HepG2 (cell line): ENCODE data around the gene KRT12. TPM values are rescaled to one million over a fixed set of nuclear protein-coding genes. Genes with fewer than 3 reads are reported as not detected.

ENCODE experiments used
- ATAC-seq: fragments of 200-7000 bp; cut with Tn5 transposase; 3 replicates; pipeline ENCODE4 v1.9.1; 2020; ENCODE audit warnings: mild to moderate bottlenecking, moderate library complexity
- BruUV-seq: library from RNA; stranded (reverse); fragments of 400-500 nt; replicated peaks from 2 replicates; lab custom pipeline; 2021; lab: Mats Ljungman, UMichigan
- CTCF ChIA-PET: fragments of 300-600 bp; formaldehyde crosslinking; extraction: SDS; loops from one replicate; lab custom pipeline; 2021; ENCODE audit warnings: low total read pairs, inconsistent platforms, low intra/inter-chr PET ratio; lab: Yijun Ruan, JAX
- POLR2A ChIA-PET: fragments of 350-600 bp; sonication (Branson Sonifier 250); formaldehyde crosslinking; loops from one replicate; lab custom pipeline; 2020; ENCODE audit warnings: antibody characterized with exemption, inconsistent platforms; lab: Yijun Ruan, JAX
- DNase-seq: peaks from one replicate; pipeline ENCODE4 v3.0.0-alpha.2; 2015; ENCODE audit warnings: low spot score
- FAIRE-seq: peaks from 3 replicates; lab custom pipeline; 2011; peaks lifted over from hg19 to GRCh38; lab: Jason Lieb, UNC
- H2AFZ ChIP-seq: one replicate; pipeline ENCODE4 v1.6.1; 2011; ENCODE audit warnings: low read length, inconsistent platforms
- H3K27ac ChIP-seq: fragments of 300-600 bp; 3 replicates; pipeline ENCODE4 v1.8.0; 2011; ENCODE audit warnings: mixed run types, mild to moderate bottlenecking, mixed read lengths, low read length, inconsistent platforms; ENCODE audit not compliant: insufficient read depth; ENCODE audit errors: extremely low read length
- H3K27me3 ChIP-seq, 2 experiments: fragments of 200-600 bp in 1 of 2; 2 replicates in 1 of 2; 3 replicates in 1 of 2; pipeline versions ENCODE4 v1.6.0 to v1.8.0; 2011; ENCODE audit warnings: low read length in 2 of 2, mild to moderate bottlenecking in 2 of 2, moderate library complexity in 2 of 2, inconsistent platforms in 1 of 2; ENCODE audit not compliant: insufficient read depth in 2 of 2, control insufficient read depth in 1 of 2
- H3K36me3 ChIP-seq, 2 experiments: fragments of 200-600 bp in 1 of 2; replicated peaks in 1 of 2; 2 replicates in 1 of 2; 3 replicates in 1 of 2; pipeline versions ENCODE4 v1.5.1 to v1.8.0; 2011; ENCODE audit warnings: low read length in 2 of 2, inconsistent platforms in 1 of 2; ENCODE audit not compliant: insufficient read depth in 2 of 2, control insufficient read depth in 1 of 2
- H3K4me1 ChIP-seq: 2 replicates; pipeline ENCODE4 v1.5.1; 2012; ENCODE audit warnings: low read length, inconsistent platforms; ENCODE audit not compliant: insufficient read depth
- H3K4me2 ChIP-seq: 2 replicates; pipeline ENCODE4 v1.6.0; 2011; ENCODE audit warnings: low read depth, low read length, inconsistent platforms
- H3K4me3 ChIP-seq, 3 experiments: fragments of 200-600 bp in 1 of 3; sonication (generic), shearing (Covaris generic) in 1 of 3; replicated peaks in 1 of 3; 2 replicates each; pipeline ENCODE4 v1.5.1; 2011 to 2016; ENCODE audit warnings: low read length in 3 of 3, inconsistent platforms in 2 of 3, low read depth in 2 of 3, mild to moderate bottlenecking in 2 of 3, control low read depth in 1 of 3, mixed read lengths in 1 of 3; ENCODE audit not compliant: insufficient read depth in 1 of 3
- H3K79me2 ChIP-seq: one replicate; pipeline ENCODE4 v1.6.1; 2011; ENCODE audit warnings: low read length, inconsistent platforms; ENCODE audit not compliant: insufficient read depth
- H3K9ac ChIP-seq: 2 replicates; pipeline ENCODE4 v1.6.0; 2011; ENCODE audit warnings: mild to moderate bottlenecking, low read depth, low read length, inconsistent platforms; ENCODE audit not compliant: insufficient read depth
- H3K9me3 ChIP-seq: 2 replicates; pipeline ENCODE4 v1.5.1; 2012; ENCODE audit warnings: mild to moderate bottlenecking, low read length
- H4K20me1 ChIP-seq: 2 replicates; pipeline ENCODE4 v1.6.0; 2011; ENCODE audit warnings: inconsistent platforms, mild to moderate bottlenecking, low read length, moderate library complexity; ENCODE audit not compliant: insufficient read depth
- CREB1 ChIP-seq, 2 experiments: fragments of 450-650 bp in 1 of 2; IDR thresholded peaks; 2 replicates each; pipeline ENCODE4 v1.6.1; 2016 to 2017; ENCODE audit warnings: control low read depth in 1 of 2, mild to moderate bottlenecking in 1 of 2, missing compliant biosample characterization in 1 of 2, missing genetic modification characterization in 1 of 2
- DMAP1 ChIP-seq: IDR thresholded peaks from 2 replicates; pipeline ENCODE4 v1.6.1; 2016
- ELF3 ChIP-seq: IDR thresholded peaks from 2 replicates; pipeline ENCODE4 v1.6.1; 2016; ENCODE audit warnings: missing genetic modification reagents, missing compliant biosample characterization
- HMG20A ChIP-seq: IDR thresholded peaks from 2 replicates; pipeline ENCODE4 v1.6.1; 2016; ENCODE audit warnings: borderline replicate concordance
- MAFK ChIP-seq, 2 experiments: IDR thresholded peaks in 1 of 2; conservative IDR thresholded peaks in 1 of 2; 2 replicates each; pipeline ENCODE4 v1.6.1; 2011; ENCODE audit warnings: improper control_type of control experiment in 2 of 2, low read length in 2 of 2
- PCBP2 ChIP-seq: fragments of 200-400 bp; formaldehyde crosslinking; optimal IDR thresholded peaks from 2 replicates; pipeline ENCODE3; 2018; ENCODE audit warnings: low read length, low read depth; ENCODE audit not compliant: poor library complexity, severe bottlenecking
- SIN3B ChIP-seq: fragments of 150-350 bp; IDR thresholded peaks from 2 replicates; pipeline ENCODE4 v1.6.1; 2014; ENCODE audit warnings: low read length
- THAP11 ChIP-seq: IDR thresholded peaks from 2 replicates; pipeline ENCODE4 v1.6.1; 2016; ENCODE audit warnings: missing biosample characterization, missing genetic modification reagents
- ZNF337 ChIP-seq: sonication (generic); formaldehyde crosslinking; IDR thresholded peaks from 2 replicates; pipeline ENCODE4 v1.5.1; 2020; ENCODE audit warnings: missing genetic modification reagents, low read depth, mild to moderate bottlenecking, borderline replicate concordance
- WGBS: methylation state at CpG from one replicate; pipeline ENCODE4 v1.1.6; 2017; ENCODE audit warnings: low lambda C conversion rate; 5-methylcytosine and 5-hydroxymethylcytosine counted together
- in situ Hi-C: cut with HindIII; loops from 2 replicates; pipeline ENCODE4 v1.10.0; 2017; ENCODE audit warnings: low pct_unique_long_range_greater_than_20kb; ENCODE audit not compliant: extremely low pct_ligation_motif_present
- intact Hi-C: fragments of 100-400 bp; cut with micrococcal nuclease; formaldehyde crosslinking; loops from one replicate; pipeline ENCODE4 v1.10.0; 2022; ENCODE audit not compliant: unreplicated experiment
- polyA plus RNA-seq, 8 experiments: library from polyadenylated mRNA; depleted of rRNA in 3 of 8; stranded (reverse) in 7 of 8; unstranded in 1 of 8; fragments of >200 nt; fragmentation: Illumina TruSeq in 4 of 8; extraction: Trizol in 4 of 8; gene quantifications; 2 replicates each; pipeline versions ENCODE4 v1.2.1 to v1.2.3, GENCODE V29; 2011 to 2016; ENCODE audit warnings: low read depth in 4 of 8, missing spikeins in 1 of 8, mixed read lengths in 1 of 8; ENCODE audit not compliant: insufficient read depth in 1 of 8
- total RNA-seq, 5 experiments: library from RNA; depleted of rRNA; stranded (reverse); fragments of >200 nt; fragmentation: Illumina TruSeq; extraction: Trizol; gene quantifications; 2 replicates each; pipeline ENCODE4 v1.2.3, GENCODE V29; 2016; ENCODE audit warnings: low read depth in 1 of 5
- TF ChIP-seq, protein P1 (sequence below): sonication (generic); formaldehyde crosslinking; IDR thresholded peaks from 2 replicates; pipeline ENCODE4 v1.4.0; 2020; ENCODE audit warnings: missing genetic modification reagents

KRT12 gene
- total and polyA plus RNA-seq, 2 of the 13 experiments (the other 11 are each of a cell fraction or from before 2014, with no cell fraction given): 0.07 to 0.09 TPM

- FAIRE-seq: no peak
- Histone ChIP-seq H3K4me1 (peaks cover 21% of the 10 kb centered on the region), H3K36me3 (no peaks in the 10 kb centered on the region), H3K27me3 (peaks cover 0 to 34% of the 10 kb centered on the region in 2 experiments; a peak in 2 of 5 replicates), H3K4me3 (no peak overlapping the region), H4K20me1 (no peaks in the 10 kb centered on the region), H3K4me2 (no peak overlapping the region), H2AFZ (no peak overlapping the region), H3K79me2 (no peaks in the 10 kb centered on the region)
- DNase-seq: no peak
- in situ Hi-C loops: no loop called here
- no TSS peak for BruUV-seq
- WGBS: 51% methylated on average over 4 of the region's 4 CpGs
- ATAC-seq: no peak
- no peak for TF ChIP-seq THAP11 (CRISPR knock-in tag)
- TF ChIP-seq, all 625 proteins: peak for 0
- intact Hi-C loops: no loop called here
- Histone ChIP-seq H3K27ac (no peak overlapping the region), H3K9me3 (no peaks in the 10 kb centered on the region), H3K9ac (no peak overlapping the region)
- CTCF ChIA-PET: no interaction called here
- POLR2A ChIA-PET: no interaction called here
Measured at GRCh38 chr17:40896916-40897455, 30.0 kb upstream of the KRT12 start.

DNA sequence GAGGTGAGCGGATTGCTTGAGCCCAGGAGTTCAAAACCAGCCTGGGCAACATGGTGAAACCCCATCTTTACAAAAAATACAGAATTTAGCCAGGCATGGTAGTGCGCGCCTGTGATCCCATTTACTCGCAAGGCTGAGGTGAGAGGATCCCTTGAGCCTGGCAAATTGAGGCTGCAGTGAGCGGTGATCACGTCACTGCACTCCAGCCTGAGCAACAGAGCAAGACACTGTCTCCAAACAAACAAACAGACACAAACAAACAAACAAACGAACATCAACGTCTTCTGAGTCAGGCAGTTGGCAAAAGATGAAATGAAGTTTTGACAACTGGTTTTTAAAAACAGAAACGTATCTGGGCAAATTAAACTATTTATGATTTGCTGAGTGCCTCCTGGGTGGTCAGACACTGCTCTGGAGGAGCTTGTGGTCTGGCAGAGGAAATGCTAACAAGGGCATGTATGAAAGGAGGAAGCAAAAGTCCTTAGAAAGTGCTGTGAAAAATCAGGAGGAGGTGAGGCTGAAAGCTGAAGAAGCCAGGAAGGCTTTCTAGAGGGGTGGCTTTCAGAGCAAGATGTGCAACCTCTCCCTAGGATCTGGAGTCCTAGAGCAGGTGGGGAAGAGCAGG, 28.2 kb upstream of the KRT12 start:
- no peak overlapping the region for H3K4me2 ChIP-seq
- H4K20me1 ChIP-seq: no peaks in the 10 kb centered on the region
- 56% methylated on average over 9 of the region's 9 CpGs for WGBS
- TF ChIP-seq MAFK (conservative IDR thresholded peaks at IDR 0.05 in 1 of 2, IDR thresholded peaks at IDR 0.05 in 1 of 2; ENCODE audit: low read length in 2 of 2) (no peak), ELF3 (CRISPR knock-in tag) (no peak), ZNF337 (no peak), HMG20A (no peak), SIN3B (no peak), CREB1 (IDR thresholded peaks at IDR 0.05) (0 out of 2 replicates have a peak, but pooled peaks have one; percentile 17), CREB1 (CRISPR knock-in tag; IDR thresholded peaks at IDR 0.05) (no peak), DMAP1 (CRISPR knock-in tag) (no peak), PCBP2 (no peak)
- TF ChIP-seq, protein P1, sequence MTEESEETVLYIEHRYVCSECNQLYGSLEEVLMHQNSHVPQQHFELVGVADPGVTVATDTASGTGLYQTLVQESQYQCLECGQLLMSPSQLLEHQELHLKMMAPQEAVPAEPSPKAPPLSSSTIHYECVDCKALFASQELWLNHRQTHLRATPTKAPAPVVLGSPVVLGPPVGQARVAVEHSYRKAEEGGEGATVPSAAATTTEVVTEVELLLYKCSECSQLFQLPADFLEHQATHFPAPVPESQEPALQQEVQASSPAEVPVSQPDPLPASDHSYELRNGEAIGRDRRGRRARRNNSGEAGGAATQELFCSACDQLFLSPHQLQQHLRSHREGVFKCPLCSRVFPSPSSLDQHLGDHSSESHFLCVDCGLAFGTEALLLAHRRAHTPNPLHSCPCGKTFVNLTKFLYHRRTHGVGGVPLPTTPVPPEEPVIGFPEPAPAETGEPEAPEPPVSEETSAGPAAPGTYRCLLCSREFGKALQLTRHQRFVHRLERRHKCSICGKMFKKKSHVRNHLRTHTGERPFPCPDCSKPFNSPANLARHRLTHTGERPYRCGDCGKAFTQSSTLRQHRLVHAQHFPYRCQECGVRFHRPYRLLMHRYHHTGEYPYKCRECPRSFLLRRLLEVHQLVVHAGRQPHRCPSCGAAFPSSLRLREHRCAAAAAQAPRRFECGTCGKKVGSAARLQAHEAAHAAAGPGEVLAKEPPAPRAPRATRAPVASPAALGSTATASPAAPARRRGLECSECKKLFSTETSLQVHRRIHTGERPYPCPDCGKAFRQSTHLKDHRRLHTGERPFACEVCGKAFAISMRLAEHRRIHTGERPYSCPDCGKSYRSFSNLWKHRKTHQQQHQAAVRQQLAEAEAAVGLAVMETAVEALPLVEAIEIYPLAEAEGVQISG (CRISPR knock-in tag): no peak
- no peaks in the 10 kb centered on the region for H3K79me2 ChIP-seq
- ChIA-PET CTCF (no interaction called here), POLR2A (no interaction called here)
- no peak overlapping the region for H3K27ac ChIP-seq
- no peak overlapping the region for H2AFZ ChIP-seq
- DNase-seq (no peak), ATAC-seq (no peak), FAIRE-seq (no peak)
- H3K9ac ChIP-seq: no peak overlapping the region; the same call in 1 of the 2 replicates
- intact Hi-C loops (no loop called here), in situ Hi-C loops (no loop called here)
- no peak overlapping the region for H3K4me3 ChIP-seq
- peaks cover 0 to 36% of the 10 kb centered on the region in 2 experiments; a peak in 2 of 5 replicates for H3K27me3 ChIP-seq
- H3K9me3 ChIP-seq: no peaks in the 10 kb centered on the region
- H3K36me3 ChIP-seq: no peaks in the 10 kb centered on the region
- H3K4me1 ChIP-seq: peaks cover 5% of the 10 kb centered on the region; the same call in 1 of the 2 replicates
- BruUV-seq: no TSS peak
